Progenitor cell of endocrine pancreas (in vitro differentiated cells): Measurements from ENCODE around the gene SPRR1A. TPM values are rescaled to one million over a fixed set of nuclear protein-coding genes. Genes with fewer than 3 reads are reported as not detected.
A peak's percentile ranks its signal among the peaks of the same experiment; 100 is the strongest.

Experiments
- DNase-seq: peaks from one replicate; pipeline ENCODE4 v3.0.0; 2021; ENCODE audit warnings: low spot score; ENCODE audit not compliant: unreplicated experiment
- H3K27ac Mint-ChIP-seq: 2 replicates; pipeline ENCODE4 v1.8.0; 2021; ENCODE audit warnings: mild to moderate bottlenecking, moderate library complexity, mixed read lengths
- H3K27me3 Mint-ChIP-seq: 2 replicates; pipeline ENCODE4 v1.8.0; 2021; ENCODE audit warnings: mixed read lengths
- H3K36me3 Mint-ChIP-seq: 2 replicates; pipeline ENCODE4 v1.8.0; 2022; ENCODE audit warnings: mixed read lengths; ENCODE audit not compliant: insufficient read depth
- H3K4me1 Mint-ChIP-seq: 2 replicates; pipeline ENCODE4 v1.8.0; 2021; ENCODE audit warnings: low read depth, mixed read lengths
- H3K4me3 Mint-ChIP-seq: 2 replicates; pipeline ENCODE4 v1.8.0; 2021; ENCODE audit warnings: low read depth, mild to moderate bottlenecking, moderate library complexity, mixed read lengths
- H3K9me3 Mint-ChIP-seq: 2 replicates; pipeline ENCODE4 v1.8.0; 2021; ENCODE audit warnings: low read depth, mixed read lengths
- CTCF ChIP-seq: fragments of 200-600 bp; sonication (generic); IDR thresholded peaks from one replicate; pipeline ENCODE4 v1.5.0; 2021; ENCODE audit warnings: antibody characterized with exemption, mild to moderate bottlenecking; ENCODE audit not compliant: unreplicated experiment
- total RNA-seq: library from RNA; stranded (reverse); gene quantifications from 2 replicates; pipeline ENCODE4 v1.2.1, GENCODE V29; 2021

Gene SPRR1A
- total RNA-seq, 1 donor from 2014 or later, result not detected

GRCh38 chr1:152981146-152981871 lies 2.6 kb upstream of the SPRR1A start:
- Mint-ChIP-seq H3K4me3 (no peak overlapping the region), H3K27ac (peak overlapping the region; percentile 5), H3K27me3 (no peaks in the 10 kb centered on the region), H3K36me3 (no peaks in the 10 kb centered on the region), H3K4me1 (peaks cover 10% of the 10 kb centered on the region), H3K9me3 (peaks cover 3% of the 10 kb centered on the region)
- DNase-seq, result no peak
- TF ChIP-seq CTCF, result no peak

GRCh38 chr1:152982076-152982475 lies 1.8 kb upstream of the SPRR1A start:
- no peak for TF ChIP-seq CTCF
- DNase-seq, result no peak

GRCh38 chr1:152983234-152983633 lies 647 bp upstream of the SPRR1A start:
- peaks cover 10% of the 10 kb centered on the region for H3K4me1 Mint-ChIP-seq
- TF ChIP-seq CTCF, result no peak
- no peak overlapping the region for H3K27ac Mint-ChIP-seq
- no peaks in the 10 kb centered on the region for H3K27me3 Mint-ChIP-seq
- H3K9me3 Mint-ChIP-seq, result peaks cover 4% of the 10 kb centered on the region
- DNase-seq, result no peak
- H3K4me3 Mint-ChIP-seq, result no peak overlapping the region
- no peaks in the 10 kb centered on the region for H3K36me3 Mint-ChIP-seq

More at GRCh38 chr1:152982076-152982475, 1.8 kb upstream of the SPRR1A start:
- Mint-ChIP-seq H3K27ac (no peak overlapping the region), H3K9me3 (peaks cover 4% of the 10 kb centered on the region), H3K4me1 (peaks cover 10% of the 10 kb centered on the region), H3K4me3 (no peak overlapping the region), H3K27me3 (no peaks in the 10 kb centered on the region), H3K36me3 (no peaks in the 10 kb centered on the region)

GRCh38 chr1:152986578-152986977 lies 2.7 kb downstream of the SPRR1A start:
- TF ChIP-seq CTCF, result no peak
- no peaks in the 10 kb centered on the region for H3K4me1 Mint-ChIP-seq
- no peak overlapping the region for H3K4me3 Mint-ChIP-seq
- H3K27ac Mint-ChIP-seq, result no peak overlapping the region
- no peaks in the 10 kb centered on the region for H3K27me3 Mint-ChIP-seq
- peaks cover 4% of the 10 kb centered on the region for H3K9me3 Mint-ChIP-seq
- DNase-seq, result no peak
- no peaks in the 10 kb centered on the region for H3K36me3 Mint-ChIP-seq

GRCh38 chr1:152993186-152993585 lies 9.3 kb downstream of the SPRR1A start:
- no peak for DNase-seq
- TF ChIP-seq CTCF, result no peak
- Mint-ChIP-seq H3K4me1 (peaks cover 5% of the 10 kb centered on the region), H3K4me3 (no peak overlapping the region), H3K9me3 (peaks cover 5% of the 10 kb centered on the region), H3K27ac (no peak overlapping the region), H3K36me3 (no peaks in the 10 kb centered on the region), H3K27me3 (no peaks in the 10 kb centered on the region)
